Gastrocnemius medialis (tissue), 4 donors: ENCODE data around the gene SYT1.

Experiments
- POLR2A ChIP-seq, 2 donors: fragments of 450-650 bp; IDR thresholded peaks; one replicate each; pipeline ENCODE4 v1.6.1; 2017; ENCODE audit warnings: antibody characterized with exemption in 2 of 2, mild to moderate bottlenecking in 2 of 2, moderate library complexity in 2 of 2
- TF ChIP-seq, protein P1 (sequence below), 5 experiments: fragments of 450-650 bp in 3 of 5; fragments of 200-600 bp in 2 of 5; sonication (generic) in 2 of 5; IDR thresholded peaks in 4 of 5; conservative IDR thresholded peaks in 1 of 5; 1 replicate in 4 of 5; 2 replicates in 1 of 5; pipeline ENCODE4 v1.5.1; 2016 to 2019; ENCODE audit warnings: antibody characterized with exemption in 5 of 5, mild to moderate bottlenecking in 3 of 5, moderate library complexity in 3 of 5

DNA sequence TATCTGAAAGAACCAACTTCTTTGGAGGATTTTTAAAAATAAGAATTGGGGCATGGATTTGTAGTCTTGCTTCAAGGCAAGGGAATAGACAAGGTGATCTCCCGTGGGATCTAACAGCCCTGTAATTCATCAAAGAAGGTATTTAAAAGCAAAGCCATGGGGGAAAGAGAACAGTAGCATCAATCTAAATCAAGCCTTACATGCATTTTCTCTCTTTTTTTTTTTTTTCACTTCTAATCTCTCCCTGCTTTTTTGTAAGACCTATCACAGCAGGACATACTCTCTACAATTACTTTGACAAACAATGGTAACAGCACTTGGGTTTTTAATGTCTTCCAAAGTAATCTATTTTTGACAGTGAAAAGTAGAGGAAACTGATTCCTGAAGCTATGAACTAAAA lies 458.3 kb downstream of the SYT1 start:
- TF ChIP-seq, protein P1, sequence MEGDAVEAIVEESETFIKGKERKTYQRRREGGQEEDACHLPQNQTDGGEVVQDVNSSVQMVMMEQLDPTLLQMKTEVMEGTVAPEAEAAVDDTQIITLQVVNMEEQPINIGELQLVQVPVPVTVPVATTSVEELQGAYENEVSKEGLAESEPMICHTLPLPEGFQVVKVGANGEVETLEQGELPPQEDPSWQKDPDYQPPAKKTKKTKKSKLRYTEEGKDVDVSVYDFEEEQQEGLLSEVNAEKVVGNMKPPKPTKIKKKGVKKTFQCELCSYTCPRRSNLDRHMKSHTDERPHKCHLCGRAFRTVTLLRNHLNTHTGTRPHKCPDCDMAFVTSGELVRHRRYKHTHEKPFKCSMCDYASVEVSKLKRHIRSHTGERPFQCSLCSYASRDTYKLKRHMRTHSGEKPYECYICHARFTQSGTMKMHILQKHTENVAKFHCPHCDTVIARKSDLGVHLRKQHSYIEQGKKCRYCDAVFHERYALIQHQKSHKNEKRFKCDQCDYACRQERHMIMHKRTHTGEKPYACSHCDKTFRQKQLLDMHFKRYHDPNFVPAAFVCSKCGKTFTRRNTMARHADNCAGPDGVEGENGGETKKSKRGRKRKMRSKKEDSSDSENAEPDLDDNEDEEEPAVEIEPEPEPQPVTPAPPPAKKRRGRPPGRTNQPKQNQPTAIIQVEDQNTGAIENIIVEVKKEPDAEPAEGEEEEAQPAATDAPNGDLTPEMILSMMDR (IDR thresholded peaks at IDR 0.05 in 4 of 5, conservative IDR thresholded peaks at IDR 0.05 in 1 of 5), result no peak
- no peak for TF ChIP-seq POLR2A (IDR thresholded peaks at IDR 0.05)
